Measurements from ENCODE around the gene B3GNT2. TPM values are rescaled to one million over a fixed set of nuclear protein-coding genes. Genes with fewer than 3 reads are reported as not detected.
A peak's percentile ranks its signal among the peaks of the same experiment; 100 is the strongest.

B3GNT2 gene
- total RNA-seq, 3 donors from 2014 or later, result 27.1 to 44.6 (median 30.0) TPM

DNA sequence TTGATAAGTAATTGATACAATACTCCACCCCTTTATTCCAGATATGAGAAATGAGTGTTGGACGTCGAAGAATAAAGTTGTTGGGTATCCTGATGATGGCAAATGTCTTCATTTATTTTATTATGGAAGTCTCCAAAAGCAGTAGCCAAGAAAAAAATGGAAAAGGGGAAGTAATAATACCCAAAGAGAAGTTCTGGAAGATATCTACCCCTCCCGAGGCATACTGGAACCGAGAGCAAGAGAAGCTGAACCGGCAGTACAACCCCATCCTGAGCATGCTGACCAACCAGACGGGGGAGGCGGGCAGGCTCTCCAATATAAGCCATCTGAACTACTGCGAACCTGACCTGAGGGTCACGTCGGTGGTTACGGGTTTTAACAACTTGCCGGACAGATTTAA, 26.3 kb downstream of the B3GNT2 start:
- DNase-seq (no peak), ATAC-seq (no peak)
- intact Hi-C loops (cut with DNase I, micrococcal nuclease), result no loop called here
- no peaks in the 10 kb centered on the region for H3K36me3 ChIP-seq (ENCODE audit: low read depth)
- H3K4me3 ChIP-seq, result no peak overlapping the region
- TF ChIP-seq, protein P1, sequence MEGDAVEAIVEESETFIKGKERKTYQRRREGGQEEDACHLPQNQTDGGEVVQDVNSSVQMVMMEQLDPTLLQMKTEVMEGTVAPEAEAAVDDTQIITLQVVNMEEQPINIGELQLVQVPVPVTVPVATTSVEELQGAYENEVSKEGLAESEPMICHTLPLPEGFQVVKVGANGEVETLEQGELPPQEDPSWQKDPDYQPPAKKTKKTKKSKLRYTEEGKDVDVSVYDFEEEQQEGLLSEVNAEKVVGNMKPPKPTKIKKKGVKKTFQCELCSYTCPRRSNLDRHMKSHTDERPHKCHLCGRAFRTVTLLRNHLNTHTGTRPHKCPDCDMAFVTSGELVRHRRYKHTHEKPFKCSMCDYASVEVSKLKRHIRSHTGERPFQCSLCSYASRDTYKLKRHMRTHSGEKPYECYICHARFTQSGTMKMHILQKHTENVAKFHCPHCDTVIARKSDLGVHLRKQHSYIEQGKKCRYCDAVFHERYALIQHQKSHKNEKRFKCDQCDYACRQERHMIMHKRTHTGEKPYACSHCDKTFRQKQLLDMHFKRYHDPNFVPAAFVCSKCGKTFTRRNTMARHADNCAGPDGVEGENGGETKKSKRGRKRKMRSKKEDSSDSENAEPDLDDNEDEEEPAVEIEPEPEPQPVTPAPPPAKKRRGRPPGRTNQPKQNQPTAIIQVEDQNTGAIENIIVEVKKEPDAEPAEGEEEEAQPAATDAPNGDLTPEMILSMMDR (IDR thresholded peaks at IDR 0.05), result no peak
- no peaks in the 10 kb centered on the region for H3K9me3 ChIP-seq
- H3K4me1 ChIP-seq (ENCODE audit: low read depth), result no peaks in the 10 kb centered on the region

DNA sequence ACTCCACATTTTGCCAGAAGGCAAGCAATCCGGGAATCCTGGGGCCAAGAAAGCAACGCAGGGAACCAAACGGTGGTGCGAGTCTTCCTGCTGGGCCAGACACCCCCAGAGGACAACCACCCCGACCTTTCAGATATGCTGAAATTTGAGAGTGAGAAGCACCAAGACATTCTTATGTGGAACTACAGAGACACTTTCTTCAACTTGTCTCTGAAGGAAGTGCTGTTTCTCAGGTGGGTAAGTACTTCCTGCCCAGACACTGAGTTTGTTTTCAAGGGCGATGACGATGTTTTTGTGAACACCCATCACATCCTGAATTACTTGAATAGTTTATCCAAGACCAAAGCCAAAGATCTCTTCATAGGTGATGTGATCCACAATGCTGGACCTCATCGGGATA, 26.8 kb downstream of the B3GNT2 start:
- peak; percentile 27 for ATAC-seq
- TF ChIP-seq, protein P1 (IDR thresholded peaks at IDR 0.05), result no peak
- no peak for DNase-seq
- intact Hi-C loops (cut with DNase I, micrococcal nuclease), result no loop called here
- no peaks in the 10 kb centered on the region for H3K36me3 ChIP-seq (ENCODE audit: low read depth)
- no peak overlapping the region for H3K4me3 ChIP-seq
- no peaks in the 10 kb centered on the region for H3K9me3 ChIP-seq
- no peaks in the 10 kb centered on the region for H3K4me1 ChIP-seq (ENCODE audit: low read depth)

DNA sequence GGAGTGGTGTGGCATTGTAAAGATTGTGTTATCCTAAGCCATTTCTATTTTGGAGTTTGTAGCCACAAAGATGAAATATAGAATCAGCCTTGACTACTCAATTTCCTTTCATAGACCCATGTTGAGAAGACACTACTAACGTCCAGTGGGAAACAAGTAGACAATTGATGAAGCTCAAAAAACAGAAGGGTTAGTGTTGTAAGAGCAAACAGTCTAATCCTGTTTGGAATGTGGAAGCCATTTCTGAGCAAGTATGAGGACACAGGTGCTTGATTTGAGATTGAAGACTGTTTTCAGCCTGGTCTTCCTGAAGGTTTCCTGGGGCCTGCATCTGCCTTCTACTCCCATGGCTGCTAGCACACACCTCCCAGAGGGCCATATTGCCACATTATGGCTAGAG, 29.1 kb downstream of the B3GNT2 start:
- no peaks in the 10 kb centered on the region for H3K36me3 ChIP-seq (ENCODE audit: low read depth)
- H3K4me1 ChIP-seq (ENCODE audit: low read depth), result no peaks in the 10 kb centered on the region
- DNase-seq, result no peak
- ATAC-seq, result no peak
- TF ChIP-seq, protein P1 (IDR thresholded peaks at IDR 0.05), result no peak
- intact Hi-C loops (cut with DNase I, micrococcal nuclease), result no loop called here
- no peaks in the 10 kb centered on the region for H3K9me3 ChIP-seq
- no peak overlapping the region for H3K4me3 ChIP-seq

DNA sequence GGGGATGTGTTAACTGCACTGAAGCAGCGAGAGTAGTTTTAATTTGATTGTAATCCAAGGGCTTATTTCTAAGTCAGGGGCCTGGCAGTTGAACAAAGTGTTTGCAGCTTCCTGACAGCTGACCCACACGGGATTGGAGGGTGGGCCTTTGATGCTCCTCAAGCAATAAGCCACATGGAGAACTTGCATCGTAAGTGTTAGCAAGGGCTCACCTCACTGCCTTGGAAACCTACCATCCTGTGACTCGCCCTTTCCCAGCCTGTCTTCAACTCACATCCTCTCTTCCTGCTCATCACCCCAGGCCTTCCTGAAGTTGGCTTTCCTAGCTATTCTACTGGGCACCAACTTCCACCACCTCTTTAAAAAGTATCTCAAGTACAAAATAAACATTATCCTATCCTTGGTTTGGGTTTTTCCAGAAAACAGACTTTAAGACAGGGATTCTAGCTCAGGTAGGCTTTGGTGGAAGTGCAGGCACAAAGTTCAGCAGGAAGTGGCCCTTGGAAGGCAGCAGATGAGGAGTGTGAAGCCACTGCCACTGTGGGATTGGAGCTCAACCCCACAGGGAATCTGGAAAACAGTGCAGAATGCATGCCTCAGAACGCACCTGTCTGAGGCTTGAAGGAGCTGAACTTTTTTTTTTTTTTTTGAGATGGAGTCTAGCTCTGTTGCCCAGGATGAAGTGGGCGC, 31.6 kb downstream of the B3GNT2 start:
- no peaks in the 10 kb centered on the region for H3K9me3 ChIP-seq
- DNase-seq, result no peak
- peak; percentile 18 for ATAC-seq
- TF ChIP-seq, protein P1 (IDR thresholded peaks at IDR 0.05), result no peak
- intact Hi-C loops (cut with DNase I, micrococcal nuclease), result no loop called here
- no peak overlapping the region for H3K4me3 ChIP-seq
- H3K36me3 ChIP-seq (ENCODE audit: low read depth), result no peaks in the 10 kb centered on the region
- no peaks in the 10 kb centered on the region for H3K4me1 ChIP-seq (ENCODE audit: low read depth)

DNA sequence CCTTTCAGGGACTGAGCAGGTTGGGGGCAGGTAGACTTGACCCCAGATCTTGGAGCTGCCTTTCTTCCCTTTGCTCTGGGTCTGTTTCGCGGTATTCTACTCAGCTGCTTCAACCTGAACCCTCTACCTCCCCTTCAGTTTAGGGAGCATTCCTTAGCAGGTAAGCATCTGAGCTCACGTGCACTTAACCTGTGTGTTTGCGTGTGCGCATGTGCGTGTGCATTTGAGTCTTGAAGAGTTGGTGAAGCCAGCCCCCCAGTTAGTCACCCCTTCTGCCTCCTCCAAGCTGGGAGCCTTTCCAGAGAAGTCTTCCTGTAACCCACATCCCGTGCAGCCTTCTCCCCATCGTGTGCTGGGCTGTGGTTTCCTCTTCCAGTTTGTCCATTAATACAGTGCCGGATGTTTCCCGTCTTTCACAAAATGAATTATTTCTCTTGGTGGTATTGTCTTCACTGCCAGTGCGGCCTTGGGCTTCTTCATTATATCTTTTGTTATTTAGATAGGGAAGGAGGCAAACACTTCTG, 33.2 kb downstream of the B3GNT2 start:
- no peak for ATAC-seq
- no peaks in the 10 kb centered on the region for H3K36me3 ChIP-seq (ENCODE audit: low read depth)
- no peaks in the 10 kb centered on the region for H3K4me1 ChIP-seq (ENCODE audit: low read depth)
- no peak for DNase-seq
- intact Hi-C loops (cut with DNase I, micrococcal nuclease), result no loop called here
- no peaks in the 10 kb centered on the region for H3K9me3 ChIP-seq
- TF ChIP-seq, protein P1 (IDR thresholded peaks at IDR 0.05), result no peak
- no peak overlapping the region for H3K4me3 ChIP-seq

Measured in mucosa of descending colon (tissue), 3 donors.